KMS-11 (cell line): ENCODE results near the gene PSMB7.

Experiments used
- H2AFZ ChIP-seq: fragments of 200-600 bp; sonication (generic); 2 replicates; pipeline ENCODE4 v1.6.1; 2016; ENCODE audit warnings: antibody characterized with exemption, mixed run types, low read depth
- H3K27ac ChIP-seq: fragments of 200-600 bp; sonication (generic); 2 replicates; pipeline ENCODE4 v1.6.1; 2016; ENCODE audit warnings: mild to moderate bottlenecking, mixed run types
- H3K27me3 ChIP-seq: fragments of 200-600 bp; sonication (generic); 2 replicates; pipeline ENCODE4 v1.6.1; 2017; ENCODE audit warnings: mild to moderate bottlenecking, low read depth, mixed run types, moderate library complexity; ENCODE audit not compliant: insufficient read depth
- H3K36me3 ChIP-seq: fragments of 200-600 bp; sonication (generic); 2 replicates; pipeline ENCODE4 v1.6.1; 2017; ENCODE audit warnings: mild to moderate bottlenecking, mixed run types; ENCODE audit not compliant: insufficient read depth
- H3K4me1 ChIP-seq: fragments of 200-600 bp; sonication (generic); 2 replicates; pipeline ENCODE4 v1.6.1; 2016; ENCODE audit warnings: mild to moderate bottlenecking, low read depth, mixed run types; ENCODE audit not compliant: poor library complexity, severe bottlenecking
- H3K4me2 ChIP-seq: fragments of 200-600 bp; sonication (generic); 2 replicates; pipeline ENCODE4 v1.7.0; 2016; ENCODE audit warnings: mild to moderate bottlenecking, mixed run types
- H3K4me3 ChIP-seq: fragments of 200-600 bp; sonication (generic); IDR thresholded peaks from 2 replicates; pipeline ENCODE4 v1.6.1; 2017; ENCODE audit warnings: low read depth, low read length, mixed read lengths; ENCODE audit not compliant: insufficient read depth
- H3K79me2 ChIP-seq: fragments of 200-600 bp; sonication (generic); 2 replicates; pipeline ENCODE4 v1.6.1; 2016; ENCODE audit warnings: low read depth, mixed run types; ENCODE audit not compliant: insufficient read depth
- H3K9ac ChIP-seq: fragments of 200-600 bp; sonication (generic); 2 replicates; pipeline ENCODE4 v1.6.1; 2016; ENCODE audit warnings: mild to moderate bottlenecking, mixed run types
- H4K20me1 ChIP-seq: fragments of 200-600 bp; sonication (generic); 2 replicates; pipeline ENCODE4 v1.6.1; 2016; ENCODE audit warnings: mild to moderate bottlenecking, mixed run types; ENCODE audit not compliant: insufficient read depth
- CTCF ChIP-seq: fragments of 200-600 bp; sonication (generic); conservative IDR thresholded peaks from 2 replicates; pipeline ENCODE4 v1.6.1; 2017; ENCODE audit warnings: low read depth, mild to moderate bottlenecking, antibody characterized with exemption, low read length, moderate library complexity, mixed read lengths

Gene PSMB7

GRCh38 chr9:124329206-124329792, 85.9 kb downstream of the PSMB7 start:
- Histone ChIP-seq H3K4me1 (no peaks in the 10 kb centered on the region), H3K4me2 (no peak overlapping the region), H3K27me3 (no peaks in the 10 kb centered on the region), H3K9ac (no peak overlapping the region), H3K27ac (no peak overlapping the region), H4K20me1 (no peaks in the 10 kb centered on the region), H3K36me3 (no peaks in the 10 kb centered on the region), H3K4me3 (no peak overlapping the region), H2AFZ (no peak overlapping the region), H3K79me2 (no peaks in the 10 kb centered on the region)
- no peak for TF ChIP-seq CTCF

- no peak for TF ChIP-seq CTCF
- Histone ChIP-seq H3K9ac (no peak overlapping the region), H3K27me3 (no peaks in the 10 kb centered on the region), H3K27ac (no peak overlapping the region), H3K79me2 (no peaks in the 10 kb centered on the region), H3K4me2 (no peak overlapping the region), H3K4me1 (no peaks in the 10 kb centered on the region), H3K36me3 (no peaks in the 10 kb centered on the region), H2AFZ (no peak overlapping the region), H3K4me3 (no peak overlapping the region), H4K20me1 (no peaks in the 10 kb centered on the region)
Observed at GRCh38 chr9:124328285-124328684, 87.0 kb downstream of the PSMB7 start.

GRCh38 chr9:124327491-124327890, 87.8 kb downstream of the PSMB7 start:
- H3K4me2 ChIP-seq = no peak overlapping the region
- H4K20me1 ChIP-seq = no peaks in the 10 kb centered on the region
- no peaks in the 10 kb centered on the region for H3K79me2 ChIP-seq
- no peaks in the 10 kb centered on the region for H3K27me3 ChIP-seq
- H3K4me1 ChIP-seq = no peaks in the 10 kb centered on the region
- no peak overlapping the region for H3K9ac ChIP-seq
- no peaks in the 10 kb centered on the region for H3K36me3 ChIP-seq
- H2AFZ ChIP-seq = no peak overlapping the region
- no peak for TF ChIP-seq CTCF
- H3K27ac ChIP-seq = no peak overlapping the region
- no peak overlapping the region for H3K4me3 ChIP-seq

- H3K27me3 ChIP-seq = no peaks in the 10 kb centered on the region
- H3K4me3 ChIP-seq = no peak overlapping the region
- H4K20me1 ChIP-seq = no peaks in the 10 kb centered on the region
- no peaks in the 10 kb centered on the region for H3K36me3 ChIP-seq
- no peak overlapping the region for H3K27ac ChIP-seq
- no peak for TF ChIP-seq CTCF
- no peaks in the 10 kb centered on the region for H3K79me2 ChIP-seq
- no peak overlapping the region for H3K9ac ChIP-seq
- H3K4me1 ChIP-seq = no peaks in the 10 kb centered on the region
- no peak overlapping the region for H2AFZ ChIP-seq
- no peak overlapping the region for H3K4me2 ChIP-seq
Observed at GRCh38 chr9:124326378-124326777, 88.9 kb downstream of the PSMB7 start.
